Fibroblast of skin of left quadriceps (primary cell): ENCODE measurements around the gene MYT1.
"Not testable (repeated sequence)": the region's sequence is repeated elsewhere in the genome, so short reads cannot be mapped to it uniquely, and the experiment has no call there.

Experiments
- DNase-seq, 2 experiments: peaks; one replicate each; pipeline ENCODE4 v3.0.0-alpha.2; 2013; ENCODE audit warnings: low read depth in 2 of 2

Gene MYT1

GRCh38 chr20:64166721-64167615 is 2.7 kb downstream of the MYT1 start:
- no peak for DNase-seq

GRCh38 chr20:64167676-64168075 is 3.4 kb downstream of the MYT1 start:
- DNase-seq, result no peak

- DNase-seq, result no peak
Measured at GRCh38 chr20:64168381-64169090, 4.3 kb downstream of the MYT1 start.

DNA sequence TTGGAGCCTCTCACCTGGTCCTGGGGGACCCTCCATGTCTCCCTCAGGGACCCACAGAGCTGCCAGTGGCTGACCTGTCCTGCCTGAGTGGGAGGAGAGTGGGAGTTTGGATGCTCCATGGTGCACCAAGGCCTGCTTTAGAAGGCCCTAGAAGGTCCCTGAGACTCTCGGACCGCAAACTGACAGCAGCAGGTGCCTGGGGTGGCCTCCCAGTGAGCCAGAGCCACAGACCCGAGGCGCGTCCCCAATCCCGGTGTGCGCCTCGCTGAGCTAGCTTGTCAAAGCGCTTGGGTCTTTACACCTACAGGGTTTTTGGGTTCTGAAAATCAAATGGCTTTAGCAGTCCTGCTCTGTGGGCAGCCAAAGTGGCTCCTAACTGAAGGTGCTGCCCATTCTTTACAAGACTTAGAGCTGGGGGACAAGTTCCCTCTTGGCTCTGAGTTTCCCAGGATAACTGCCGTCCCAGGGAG is 4.9 kb downstream of the MYT1 start:
- DNase-seq, result no peak

DNA sequence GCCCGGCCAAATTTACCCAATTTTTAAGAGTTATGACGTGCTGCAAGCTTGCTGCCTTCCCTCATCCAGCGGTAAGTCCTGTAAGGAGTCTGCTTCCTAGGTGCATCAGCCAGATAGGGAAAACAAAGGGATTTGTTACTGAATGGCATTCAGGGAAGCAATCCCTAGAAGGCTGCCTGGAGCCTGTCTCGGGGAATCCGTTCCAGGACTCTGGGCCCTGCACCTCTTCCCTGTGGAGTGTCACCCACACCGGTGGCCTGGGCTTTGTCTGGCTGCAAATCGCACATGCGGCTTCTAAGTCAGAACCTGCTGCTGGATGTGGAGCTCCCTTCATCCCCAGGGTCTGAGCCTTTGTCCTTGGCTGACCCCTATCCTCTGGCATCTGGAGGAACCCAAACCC is 7.0 kb downstream of the MYT1 start:
- no peak for DNase-seq

DNA sequence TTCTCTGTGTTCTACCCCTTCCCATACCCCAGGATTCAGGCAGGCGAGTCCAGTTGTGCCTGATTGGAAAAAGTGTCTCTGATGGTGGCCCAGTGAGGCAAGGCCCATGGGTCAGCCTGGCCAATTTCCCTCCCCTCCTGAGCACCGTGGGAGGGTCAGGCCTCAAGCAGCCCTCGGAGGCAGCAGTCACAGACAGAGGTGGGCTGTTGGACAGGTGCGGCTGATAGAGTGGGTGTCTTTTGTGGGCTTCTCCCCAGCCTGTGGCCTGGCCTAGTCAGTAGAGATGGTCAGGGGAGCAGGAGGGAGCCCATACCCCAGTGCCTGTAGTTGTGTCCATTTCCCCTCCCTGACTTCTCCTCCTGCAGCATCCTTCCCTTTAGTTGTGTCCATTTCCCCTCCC is 8.9 kb downstream of the MYT1 start:
- no peak for DNase-seq

DNA sequence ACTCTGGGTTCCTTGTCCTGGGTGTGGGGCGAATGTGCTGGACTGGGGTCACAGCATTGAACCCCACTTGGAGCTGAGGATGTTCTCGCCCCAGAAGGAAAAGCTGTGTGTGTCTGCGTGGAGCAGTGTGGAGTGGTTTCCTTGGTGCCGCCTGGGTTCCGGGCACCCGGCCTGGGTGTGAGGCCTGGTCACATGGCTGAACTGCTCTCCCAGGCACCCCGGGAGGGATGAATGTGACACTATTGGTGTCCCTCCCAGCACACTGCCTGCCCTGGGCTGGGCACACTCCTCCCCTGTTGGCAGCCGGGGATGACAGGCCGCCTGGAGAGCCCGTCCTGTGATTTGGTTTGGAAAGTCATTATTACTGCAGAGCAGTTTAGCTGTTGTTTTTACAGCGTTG is 12.3 kb downstream of the MYT1 start:
- no peak for DNase-seq

DNA sequence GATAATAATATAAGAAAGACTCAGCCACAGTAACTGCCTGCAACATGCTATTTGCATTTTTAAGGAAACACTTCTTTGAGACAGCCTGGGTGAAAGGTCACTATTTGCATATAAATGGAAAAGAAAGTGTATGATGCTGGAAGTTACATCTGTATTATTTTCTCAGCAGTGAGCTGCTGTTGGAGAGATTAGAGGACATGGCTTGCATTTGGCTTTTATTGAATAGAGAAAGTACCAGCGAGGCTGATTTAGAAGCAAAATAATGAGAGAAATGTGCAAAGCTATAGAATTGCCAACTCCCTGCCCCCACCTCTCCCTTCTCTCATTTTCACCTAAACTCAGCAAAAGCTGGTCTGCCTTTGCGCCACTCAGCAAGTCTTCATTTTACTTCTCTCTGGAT is 12.7 kb downstream of the MYT1 start:
- no peak for DNase-seq

DNA sequence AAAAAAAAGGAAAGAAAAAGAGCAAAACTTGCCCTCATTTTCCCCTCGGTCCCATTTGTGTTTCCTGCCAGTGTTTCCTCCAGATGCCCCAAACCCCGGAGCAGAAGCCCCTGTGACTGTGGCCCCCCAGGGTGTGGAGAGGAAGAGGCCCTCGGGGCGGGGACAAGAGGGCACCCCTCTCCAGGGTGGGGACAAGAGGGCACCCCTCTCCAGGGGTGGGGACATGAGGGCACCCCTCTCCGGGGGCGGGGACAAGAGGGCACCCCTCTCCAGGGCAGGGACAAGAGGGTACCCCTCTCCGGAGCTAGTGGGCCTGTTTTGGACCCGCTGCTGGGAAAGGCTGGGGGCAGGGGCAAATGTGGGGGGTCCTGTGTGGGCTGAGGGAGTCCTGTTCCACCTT is 13.1 kb downstream of the MYT1 start:
- no peak for DNase-seq

GRCh38 chr20:64177787-64178186 is 13.5 kb downstream of the MYT1 start:
- no peak for DNase-seq

- DNase-seq, result not testable (repeated sequence)
Measured at GRCh38 chr20:64178925-64179324, 14.7 kb downstream of the MYT1 start.

- no peak for DNase-seq
Measured at GRCh38 chr20:64179805-64180204, 15.6 kb downstream of the MYT1 start.

- no peak for DNase-seq
Measured at GRCh38 chr20:64180673-64181072, 16.4 kb downstream of the MYT1 start.

- no peak for DNase-seq
Measured at GRCh38 chr20:64181391-64181790, 17.1 kb downstream of the MYT1 start.

- DNase-seq, result no peak
Measured at GRCh38 chr20:64182146-64182865, 18.1 kb downstream of the MYT1 start.

DNA sequence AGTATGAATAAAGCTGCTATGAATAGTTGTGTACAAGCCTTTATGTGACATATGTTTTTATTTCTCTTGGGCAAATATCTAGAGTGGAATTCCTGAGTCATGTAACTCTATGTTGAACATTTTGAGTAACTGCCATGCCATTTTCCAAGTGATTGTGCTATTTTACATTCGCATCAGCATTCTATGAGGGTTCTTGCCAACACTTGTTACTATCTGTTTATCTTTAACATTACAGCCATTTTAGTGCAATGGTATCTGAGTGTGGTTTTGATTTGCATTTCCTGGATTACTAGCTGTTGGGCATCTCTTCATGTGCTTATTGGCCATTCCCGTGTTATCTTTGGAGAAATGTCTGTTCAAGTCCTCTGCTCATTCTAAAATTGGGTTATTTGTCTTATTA is 19.1 kb downstream of the MYT1 start:
- no peak for DNase-seq

DNA sequence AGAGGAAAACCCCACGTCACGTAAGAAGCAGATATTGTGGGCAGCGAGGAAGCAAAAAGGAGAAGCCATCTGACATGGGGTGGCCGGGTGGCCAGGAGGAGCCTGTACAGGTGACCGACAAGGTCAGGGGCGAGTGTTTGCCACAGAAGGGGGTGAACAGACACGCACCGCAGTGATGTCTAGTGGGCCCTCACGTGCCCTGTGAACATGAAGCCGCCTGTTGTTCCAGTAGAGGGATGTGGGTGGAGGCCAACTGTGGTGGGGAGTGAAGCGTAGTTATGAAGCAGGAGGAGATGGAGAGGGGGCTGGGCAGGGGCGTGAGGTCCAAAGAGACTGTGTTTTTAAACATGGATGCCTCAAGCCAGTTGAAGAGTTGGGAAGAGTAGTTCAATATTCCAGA is 20.5 kb downstream of the MYT1 start:
- no peak for DNase-seq

GRCh38 chr20:64185276-64185900 is 21.1 kb downstream of the MYT1 start:
- no peak for DNase-seq

DNA sequence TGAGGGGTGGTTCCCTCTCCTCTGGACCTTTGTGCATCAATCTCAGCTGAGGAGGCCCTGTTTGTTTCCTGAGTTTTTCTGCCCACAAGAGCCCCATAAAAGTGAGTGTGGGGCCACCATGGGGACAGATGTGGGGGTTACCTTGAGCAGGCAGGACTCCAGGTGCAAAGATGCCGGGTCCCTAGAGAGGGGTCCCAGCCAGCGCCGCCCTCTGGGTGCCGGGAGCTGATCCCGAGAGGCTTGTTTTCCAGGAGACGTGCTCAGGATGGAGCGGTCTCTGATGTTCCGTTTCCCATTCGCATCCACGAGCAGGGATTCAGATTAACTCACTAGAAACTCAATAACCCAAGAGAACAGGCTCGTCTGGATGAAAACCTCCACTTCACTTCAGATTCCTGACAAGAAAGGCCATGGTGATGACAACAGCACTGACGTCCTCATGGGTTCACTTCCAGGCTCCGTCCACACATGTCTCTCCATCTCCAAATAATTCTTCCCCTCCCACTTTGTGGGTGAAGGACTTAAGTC is 21.9 kb downstream of the MYT1 start:
- DNase-seq, result no peak

- not testable (repeated sequence) for DNase-seq
Measured at GRCh38 chr20:64187213-64187612, 23.0 kb downstream of the MYT1 start.

GRCh38 chr20:64188091-64188490 is 23.8 kb downstream of the MYT1 start:
- DNase-seq, result no peak
